ENCODE data around the gene PTPN18. TPM values are rescaled to one million over a fixed set of nuclear protein-coding genes. Genes with fewer than 3 reads are reported as not detected.

The PTPN18 gene
- total RNA-seq, 1 donor from 2014 or later, result 16.3 TPM

DNA sequence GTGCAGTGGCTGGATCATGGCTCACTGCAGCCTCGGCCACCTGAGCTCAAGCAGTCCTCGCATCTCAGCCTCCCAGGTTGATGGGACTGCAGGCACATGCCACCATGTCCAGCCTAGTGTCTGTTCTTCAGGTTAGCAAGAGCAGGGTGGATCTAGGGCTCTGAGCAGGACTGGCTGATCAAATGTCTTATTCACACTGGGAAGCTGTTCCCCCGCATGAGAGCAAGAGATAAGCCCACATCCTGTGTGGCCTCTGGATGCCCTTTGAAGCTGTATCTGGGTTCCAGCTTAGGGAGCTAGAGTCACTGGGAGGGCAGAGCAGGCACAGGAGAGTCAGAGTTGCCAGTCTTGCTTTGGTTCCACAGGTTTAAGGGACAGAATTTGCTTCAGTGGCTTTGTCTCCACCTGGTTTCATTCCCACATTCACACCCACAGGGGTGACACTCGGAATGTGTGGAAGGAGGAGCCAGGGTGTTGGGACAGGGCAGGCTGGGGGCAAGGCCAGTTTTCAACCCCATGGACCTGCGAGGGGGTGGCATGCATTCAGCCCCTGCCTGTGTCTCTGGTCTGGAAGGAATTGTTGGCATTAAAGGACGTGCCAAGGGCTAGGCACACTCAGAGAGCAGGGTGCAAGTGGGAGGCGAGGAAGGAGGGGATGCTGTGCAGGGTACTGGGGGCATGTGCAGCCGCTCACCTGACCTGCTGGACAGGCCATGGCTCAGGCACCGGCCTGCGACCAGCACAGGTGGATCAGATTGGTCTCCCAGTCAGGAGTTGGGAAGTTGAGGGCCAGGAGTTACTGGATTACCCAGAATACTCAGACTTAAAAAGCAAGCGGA lies 24.5 kb downstream of the PTPN18 start:
- Mint-ChIP-seq H3K27ac (ENCODE audit: unreplicated experiment) (no peak overlapping the region), H3K9me3 (ENCODE audit: unreplicated experiment) (no peaks in the 10 kb centered on the region), H3K27me3 (ENCODE audit: unreplicated experiment) (peaks cover 5% of the 10 kb centered on the region), H3K4me1 (ENCODE audit: unreplicated experiment) (peaks cover 10% of the 10 kb centered on the region), H3K4me3 (ENCODE audit: unreplicated experiment) (no peak overlapping the region), H3K36me3 (ENCODE audit: low read depth, unreplicated experiment) (peaks cover 10% of the 10 kb centered on the region)
- TF ChIP-seq, protein P1, sequence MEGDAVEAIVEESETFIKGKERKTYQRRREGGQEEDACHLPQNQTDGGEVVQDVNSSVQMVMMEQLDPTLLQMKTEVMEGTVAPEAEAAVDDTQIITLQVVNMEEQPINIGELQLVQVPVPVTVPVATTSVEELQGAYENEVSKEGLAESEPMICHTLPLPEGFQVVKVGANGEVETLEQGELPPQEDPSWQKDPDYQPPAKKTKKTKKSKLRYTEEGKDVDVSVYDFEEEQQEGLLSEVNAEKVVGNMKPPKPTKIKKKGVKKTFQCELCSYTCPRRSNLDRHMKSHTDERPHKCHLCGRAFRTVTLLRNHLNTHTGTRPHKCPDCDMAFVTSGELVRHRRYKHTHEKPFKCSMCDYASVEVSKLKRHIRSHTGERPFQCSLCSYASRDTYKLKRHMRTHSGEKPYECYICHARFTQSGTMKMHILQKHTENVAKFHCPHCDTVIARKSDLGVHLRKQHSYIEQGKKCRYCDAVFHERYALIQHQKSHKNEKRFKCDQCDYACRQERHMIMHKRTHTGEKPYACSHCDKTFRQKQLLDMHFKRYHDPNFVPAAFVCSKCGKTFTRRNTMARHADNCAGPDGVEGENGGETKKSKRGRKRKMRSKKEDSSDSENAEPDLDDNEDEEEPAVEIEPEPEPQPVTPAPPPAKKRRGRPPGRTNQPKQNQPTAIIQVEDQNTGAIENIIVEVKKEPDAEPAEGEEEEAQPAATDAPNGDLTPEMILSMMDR (IDR thresholded peaks at IDR 0.05; ENCODE audit: unreplicated experiment), result no peak
- no peak for DNase-seq (ENCODE audit: low spot score)

DNA sequence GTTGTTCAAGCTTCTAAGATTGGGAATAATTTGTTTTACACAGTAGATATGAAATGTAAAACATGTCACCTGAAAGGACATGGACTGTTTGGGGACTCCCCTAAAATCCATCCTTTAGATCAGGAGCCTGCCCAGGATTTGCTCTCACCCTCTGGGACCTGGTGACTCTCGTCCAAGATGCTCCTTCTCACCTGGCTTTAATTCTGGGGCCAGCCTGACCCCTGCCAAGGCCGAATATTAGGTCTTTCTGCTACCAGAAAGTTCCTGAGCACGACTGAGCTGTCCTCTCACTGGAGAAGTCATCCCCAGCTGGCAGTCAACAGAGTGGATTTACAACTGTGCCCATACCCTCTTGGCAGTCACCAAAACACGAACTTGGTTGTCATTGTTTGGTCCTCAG lies 25.3 kb downstream of the PTPN18 start:
- H3K27me3 Mint-ChIP-seq (ENCODE audit: unreplicated experiment), result peaks cover 5% of the 10 kb centered on the region
- no peaks in the 10 kb centered on the region for H3K9me3 Mint-ChIP-seq (ENCODE audit: unreplicated experiment)
- no peak overlapping the region for H3K27ac Mint-ChIP-seq (ENCODE audit: unreplicated experiment)
- TF ChIP-seq, protein P1 (IDR thresholded peaks at IDR 0.05; ENCODE audit: unreplicated experiment), result no peak
- H3K36me3 Mint-ChIP-seq (ENCODE audit: low read depth, unreplicated experiment), result peaks cover 4% of the 10 kb centered on the region
- no peak for DNase-seq (ENCODE audit: low spot score)
- no peak overlapping the region for H3K4me3 Mint-ChIP-seq (ENCODE audit: unreplicated experiment)
- H3K4me1 Mint-ChIP-seq (ENCODE audit: unreplicated experiment), result peaks cover 10% of the 10 kb centered on the region

DNA sequence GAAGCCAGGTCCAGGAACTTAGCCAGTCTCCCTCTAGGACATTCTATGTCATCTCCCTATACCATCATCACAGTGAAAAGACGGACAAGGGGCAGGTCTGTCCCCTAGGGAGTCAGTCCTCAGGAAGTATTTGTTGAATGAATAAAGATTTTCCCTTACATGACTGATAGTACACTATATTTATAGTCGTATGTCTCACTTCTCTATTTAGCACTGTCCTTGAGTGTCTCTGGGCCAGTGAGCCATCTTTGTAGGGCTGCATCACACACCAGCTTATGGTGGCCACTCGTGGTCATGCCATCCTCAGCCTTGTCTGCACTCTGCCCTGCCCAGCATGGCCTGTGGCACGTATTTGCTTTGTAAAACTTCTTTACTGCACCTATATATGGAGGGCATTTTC lies 25.8 kb downstream of the PTPN18 start:
- Mint-ChIP-seq H3K36me3 (ENCODE audit: low read depth, unreplicated experiment) (peaks cover 3% of the 10 kb centered on the region), H3K4me3 (ENCODE audit: unreplicated experiment) (no peak overlapping the region), H3K9me3 (ENCODE audit: unreplicated experiment) (no peaks in the 10 kb centered on the region), H3K4me1 (ENCODE audit: unreplicated experiment) (peaks cover 10% of the 10 kb centered on the region), H3K27me3 (ENCODE audit: unreplicated experiment) (peaks cover 5% of the 10 kb centered on the region), H3K27ac (ENCODE audit: unreplicated experiment) (no peak overlapping the region)
- TF ChIP-seq, protein P1 (IDR thresholded peaks at IDR 0.05; ENCODE audit: unreplicated experiment), result no peak
- DNase-seq (ENCODE audit: low spot score), result no peak

DNA sequence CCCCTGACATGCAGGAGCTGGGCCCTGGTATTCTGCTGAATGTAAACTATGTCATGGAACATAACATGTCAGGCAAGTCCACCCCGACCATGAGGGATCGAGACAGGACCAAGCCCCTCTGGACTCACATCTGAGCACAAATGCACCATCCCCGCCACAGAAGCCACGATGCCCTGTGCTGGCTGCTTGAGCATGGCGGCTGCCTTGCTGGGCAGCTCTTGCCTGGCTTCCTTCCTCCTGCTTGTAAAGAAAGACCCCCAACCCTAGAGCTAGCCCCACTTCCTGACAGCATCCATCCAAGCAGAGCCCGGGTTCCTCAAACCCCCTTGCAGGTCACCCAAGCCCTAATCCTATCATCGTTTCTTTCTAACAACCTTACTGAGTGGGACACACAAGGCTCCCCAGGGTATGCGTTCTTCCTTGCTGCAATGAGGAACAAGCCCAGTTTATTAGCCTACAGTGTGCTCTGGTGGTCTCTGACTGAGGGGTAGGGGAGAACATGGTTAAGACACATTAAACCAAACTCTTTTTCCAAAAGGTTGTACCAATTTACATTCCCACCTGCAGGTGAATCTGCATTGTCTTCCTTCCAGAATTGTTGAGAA lies 26.6 kb downstream of the PTPN18 start:
- no peak overlapping the region for H3K27ac Mint-ChIP-seq (ENCODE audit: unreplicated experiment)
- peaks cover 8% of the 10 kb centered on the region for H3K27me3 Mint-ChIP-seq (ENCODE audit: unreplicated experiment)
- TF ChIP-seq, protein P1 (IDR thresholded peaks at IDR 0.05; ENCODE audit: unreplicated experiment), result no peak
- peaks cover 3% of the 10 kb centered on the region for H3K36me3 Mint-ChIP-seq (ENCODE audit: low read depth, unreplicated experiment)
- no peak overlapping the region for H3K4me3 Mint-ChIP-seq (ENCODE audit: unreplicated experiment)
- H3K9me3 Mint-ChIP-seq (ENCODE audit: unreplicated experiment), result no peaks in the 10 kb centered on the region
- peaks cover 10% of the 10 kb centered on the region for H3K4me1 Mint-ChIP-seq (ENCODE audit: unreplicated experiment)
- DNase-seq (ENCODE audit: low spot score), result no peak

DNA sequence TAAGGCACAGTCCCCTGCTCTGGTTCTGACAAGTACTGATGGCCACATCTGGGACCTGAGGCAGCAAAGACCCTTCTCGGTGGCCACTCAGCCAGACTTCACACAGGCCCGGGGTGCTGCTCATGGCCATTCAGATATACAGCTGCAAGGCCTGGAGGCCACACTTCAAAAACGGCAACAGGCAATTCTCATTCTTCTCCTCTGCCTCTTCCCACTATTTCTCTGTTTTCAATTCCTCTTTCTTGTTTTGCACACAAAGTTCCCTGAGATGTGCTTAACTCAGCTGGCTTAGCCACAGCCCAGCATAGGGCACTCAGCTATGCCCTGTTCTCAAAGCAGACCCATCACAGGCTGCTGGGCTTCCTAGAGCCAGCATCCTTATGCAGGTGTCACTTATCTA lies 29.9 kb downstream of the PTPN18 start:
- no peak for DNase-seq (ENCODE audit: low spot score)
- TF ChIP-seq, protein P1 (IDR thresholded peaks at IDR 0.05; ENCODE audit: unreplicated experiment), result no peak
- Mint-ChIP-seq H3K36me3 (ENCODE audit: low read depth, unreplicated experiment) (peaks cover 4% of the 10 kb centered on the region), H3K4me1 (ENCODE audit: unreplicated experiment) (no peaks in the 10 kb centered on the region), H3K27ac (ENCODE audit: unreplicated experiment) (no peak overlapping the region), H3K9me3 (ENCODE audit: unreplicated experiment) (no peaks in the 10 kb centered on the region), H3K27me3 (ENCODE audit: unreplicated experiment) (peaks cover 6% of the 10 kb centered on the region), H3K4me3 (ENCODE audit: unreplicated experiment) (no peak overlapping the region)

Data from endothelial cell (in vitro differentiated cells).